Keratinocyte (primary cell): ENCODE data around the gene FAT1. TPM values are rescaled to one million over a fixed set of nuclear protein-coding genes. Genes with fewer than 3 reads are reported as not detected.

Experiments used
- DNase-seq: peaks from one replicate; pipeline ENCODE4 v3.0.0-alpha.2; 2011; ENCODE audit warnings: low read depth, missing footprints, low spot score
- FAIRE-seq: peaks from 2 replicates; lab custom pipeline; 2011; peaks lifted over from hg19 to GRCh38; lab: Jason Lieb, UNC
- H2AFZ ChIP-seq: 2 replicates; pipeline ENCODE4 v1.6.0; 2012; ENCODE audit warnings: low read length, control low read depth, inconsistent platforms; ENCODE audit not compliant: control insufficient read depth
- H3K27ac ChIP-seq: 2 replicates; pipeline ENCODE4 v1.5.1; 2011; ENCODE audit warnings: low read length; ENCODE audit not compliant: control insufficient read depth, insufficient read depth
- H3K27me3 ChIP-seq: 3 replicates; pipeline ENCODE4 v1.6.0; 2011; ENCODE audit warnings: low read length; ENCODE audit not compliant: control insufficient read depth, insufficient read depth; ENCODE audit errors: extremely low read depth
- H3K36me3 ChIP-seq, 2 experiments: 2 replicates in 1 of 2; 3 replicates in 1 of 2; pipeline ENCODE4 v1.5.1; 2011; ENCODE audit warnings: low read length in 2 of 2, mild to moderate bottlenecking in 1 of 2; ENCODE audit not compliant: control insufficient read depth in 2 of 2, insufficient read depth in 2 of 2; ENCODE audit errors: extremely low read depth in 1 of 2
- H3K4me1 ChIP-seq: 3 replicates; pipeline ENCODE4 v1.5.1; 2011; ENCODE audit warnings: low read length; ENCODE audit not compliant: control insufficient read depth, insufficient read depth; ENCODE audit errors: extremely low read depth
- H3K4me2 ChIP-seq: 3 replicates; pipeline ENCODE4 v1.6.0; 2011; ENCODE audit warnings: low read depth, low read length; ENCODE audit not compliant: control insufficient read depth, insufficient read depth; ENCODE audit errors: extremely low read depth
- H3K4me3 ChIP-seq, 3 experiments: fragments of 200-600 bp in 1 of 3; sonication (generic) in 1 of 3; 2 replicates in 2 of 3; 3 replicates in 1 of 3; pipeline ENCODE4 v1.5.1; 2011 to 2016; ENCODE audit warnings: low read length in 3 of 3, mild to moderate bottlenecking in 3 of 3, control low read depth in 2 of 3, inconsistent platforms in 1 of 3, low read depth in 1 of 3, mixed read lengths in 1 of 3, mixed run types in 1 of 3, moderate library complexity in 1 of 3; ENCODE audit not compliant: control insufficient read depth in 2 of 3, insufficient read depth in 2 of 3; ENCODE audit errors: extremely low read depth in 1 of 3
- H3K79me2 ChIP-seq: 2 replicates; pipeline ENCODE4 v1.6.0; 2012; ENCODE audit warnings: low read length; ENCODE audit not compliant: control insufficient read depth, insufficient read depth
- H3K9ac ChIP-seq: 3 replicates; pipeline ENCODE4 v1.6.0; 2011; ENCODE audit warnings: low read length; ENCODE audit not compliant: control insufficient read depth, insufficient read depth; ENCODE audit errors: extremely low read depth
- H3K9me1 ChIP-seq: 3 replicates; pipeline ENCODE4 v1.6.0; 2011; ENCODE audit warnings: low read length; ENCODE audit not compliant: control insufficient read depth, insufficient read depth; ENCODE audit errors: extremely low read depth
- H3K9me3 ChIP-seq: 2 replicates; pipeline ENCODE4 v1.5.1; 2012; ENCODE audit warnings: low read depth, low read length; ENCODE audit not compliant: control insufficient read depth
- H4K20me1 ChIP-seq: 3 replicates; pipeline ENCODE4 v1.6.0; 2011; ENCODE audit warnings: low read length; ENCODE audit not compliant: control insufficient read depth, insufficient read depth; ENCODE audit errors: extremely low read depth
- CTCF ChIP-seq, 3 experiments: IDR thresholded peaks in 1 of 3; conservative IDR thresholded peaks in 1 of 3; optimal IDR thresholded peaks in 1 of 3; 2 replicates in 2 of 3; 3 replicates in 1 of 3; pipeline versions ENCODE3 to v1.5.1; 2011; ENCODE audit warnings: low read length in 3 of 3, mild to moderate bottlenecking in 3 of 3, moderate library complexity in 2 of 3, control low read depth in 1 of 3, inconsistent platforms in 1 of 3; ENCODE audit not compliant: insufficient read depth in 2 of 3; ENCODE audit errors: extremely low read depth in 1 of 3
- EZH2 ChIP-seq: IDR thresholded peaks from one replicate; pipeline ENCODE4 v1.6.1; 2012; ENCODE audit warnings: inconsistent platforms, mild to moderate bottlenecking, low read length, moderate library complexity
- dilution Hi-C: fragments of 300-500 bp; cut with MboI; formaldehyde crosslinking; loops from one replicate; pipeline ENCODE4 v1.7.0; 2020; ENCODE audit warnings: low sequenced_read_pairs; ENCODE audit not compliant: extremely low pct_ligation_motif_present
- polyA plus RNA-seq, 5 experiments: library from polyadenylated mRNA; depleted of rRNA in 3 of 5; stranded (reverse) in 3 of 5; stranded (forward) in 1 of 5; unstranded in 1 of 5; fragments of >200 nt; gene quantifications; 1 replicate in 1 of 5; 2 replicates in 3 of 5; 3 replicates in 1 of 5; pipeline versions ENCODE4 v1.2.1 to v1.2.3, GENCODE V29; 2011 to 2012; ENCODE audit warnings: missing spikeins in 2 of 5, low read depth in 1 of 5, low replicate concordance in 1 of 5

Gene FAT1
- polyA plus RNA-seq, 1 donor (not counting 4 experiments of a cell fraction or from before 2014, with no cell fraction given): 329 TPM

- Histone ChIP-seq H3K4me1 (no peaks in the 10 kb centered on the region), H4K20me1 (peaks cover 13% of the 10 kb centered on the region), H3K9ac (no peak overlapping the region), H3K27me3 (no peaks in the 10 kb centered on the region), H2AFZ (no peak overlapping the region), H3K27ac (no peak overlapping the region), H3K4me3 (no peak overlapping the region), H3K4me2 (no peak overlapping the region), H3K79me2 (peaks cover 38% of the 10 kb centered on the region), H3K9me3 (no peaks in the 10 kb centered on the region), H3K36me3 (peaks cover 30 to 38% of the 10 kb centered on the region in 2 experiments), H3K9me1 (no peaks in the 10 kb centered on the region)
- DNase-seq: no peak
- FAIRE-seq: peak; percentile 69
- dilution Hi-C loops: no loop called here
- TF ChIP-seq EZH2 (no peak), CTCF (optimal IDR thresholded peaks at IDR 0.05 in 1 of 3, IDR thresholded peaks at IDR 0.05 in 1 of 3, conservative IDR thresholded peaks at IDR 0.05 in 1 of 3; ENCODE audit: extremely low read depth in 1 of 3, insufficient read depth in 2 of 3, low read length in 3 of 3) (no peak)
Observed at GRCh38 chr4:186586205-186586604, 137.5 kb downstream of the FAT1 start.

GRCh38 chr4:186584912-186585311 is 138.7 kb downstream of the FAT1 start:
- dilution Hi-C loops: no loop called here
- FAIRE-seq (no peak), DNase-seq (no peak)
- no peaks in the 10 kb centered on the region for H3K9me1 ChIP-seq
- H3K9me3 ChIP-seq: no peaks in the 10 kb centered on the region
- TF ChIP-seq CTCF (optimal IDR thresholded peaks at IDR 0.05 in 1 of 3, IDR thresholded peaks at IDR 0.05 in 1 of 3, conservative IDR thresholded peaks at IDR 0.05 in 1 of 3; ENCODE audit: extremely low read depth in 1 of 3, insufficient read depth in 2 of 3, low read length in 3 of 3) (no peak), EZH2 (no peak)
- no peaks in the 10 kb centered on the region for H3K4me1 ChIP-seq
- H3K36me3 ChIP-seq: peaks cover 30% of the 10 kb centered on the region in 2 experiments
- H4K20me1 ChIP-seq: peaks cover 11% of the 10 kb centered on the region
- H3K27ac ChIP-seq: no peak overlapping the region
- H3K4me2 ChIP-seq: no peak overlapping the region
- no peaks in the 10 kb centered on the region for H3K27me3 ChIP-seq
- no peak overlapping the region for H3K9ac ChIP-seq
- H2AFZ ChIP-seq: no peak overlapping the region
- peaks cover 30% of the 10 kb centered on the region for H3K79me2 ChIP-seq
- no peak overlapping the region for H3K4me3 ChIP-seq
